Measurements from ENCODE around the gene LSS.
"Not testable (repeated sequence)": the region's sequence is repeated elsewhere in the genome, so short reads cannot be mapped to it uniquely, and the experiment has no call there.

LSS gene

DNA sequence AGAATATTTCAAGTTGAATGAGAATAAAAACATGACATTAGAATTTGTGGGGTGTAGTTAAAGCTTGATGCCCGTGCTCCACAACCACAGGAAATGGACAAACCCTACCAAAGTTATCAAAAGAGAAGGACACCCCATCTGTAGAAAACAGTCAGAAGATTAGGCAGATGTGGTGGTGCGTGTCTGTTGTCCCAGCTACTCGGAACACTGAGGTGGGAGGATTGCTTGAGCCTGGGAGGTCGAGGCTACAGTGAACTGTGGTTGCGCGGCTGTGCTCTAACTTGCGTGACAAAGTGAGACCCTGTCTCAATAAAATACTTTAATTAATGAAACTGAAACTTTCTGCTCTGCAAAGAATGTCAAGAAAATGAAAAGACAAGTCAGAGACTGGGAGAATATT is 42.9 kb downstream of the LSS start:
- DNase-seq (ENCODE audit: low read depth, low spot score), result no peak

DNA sequence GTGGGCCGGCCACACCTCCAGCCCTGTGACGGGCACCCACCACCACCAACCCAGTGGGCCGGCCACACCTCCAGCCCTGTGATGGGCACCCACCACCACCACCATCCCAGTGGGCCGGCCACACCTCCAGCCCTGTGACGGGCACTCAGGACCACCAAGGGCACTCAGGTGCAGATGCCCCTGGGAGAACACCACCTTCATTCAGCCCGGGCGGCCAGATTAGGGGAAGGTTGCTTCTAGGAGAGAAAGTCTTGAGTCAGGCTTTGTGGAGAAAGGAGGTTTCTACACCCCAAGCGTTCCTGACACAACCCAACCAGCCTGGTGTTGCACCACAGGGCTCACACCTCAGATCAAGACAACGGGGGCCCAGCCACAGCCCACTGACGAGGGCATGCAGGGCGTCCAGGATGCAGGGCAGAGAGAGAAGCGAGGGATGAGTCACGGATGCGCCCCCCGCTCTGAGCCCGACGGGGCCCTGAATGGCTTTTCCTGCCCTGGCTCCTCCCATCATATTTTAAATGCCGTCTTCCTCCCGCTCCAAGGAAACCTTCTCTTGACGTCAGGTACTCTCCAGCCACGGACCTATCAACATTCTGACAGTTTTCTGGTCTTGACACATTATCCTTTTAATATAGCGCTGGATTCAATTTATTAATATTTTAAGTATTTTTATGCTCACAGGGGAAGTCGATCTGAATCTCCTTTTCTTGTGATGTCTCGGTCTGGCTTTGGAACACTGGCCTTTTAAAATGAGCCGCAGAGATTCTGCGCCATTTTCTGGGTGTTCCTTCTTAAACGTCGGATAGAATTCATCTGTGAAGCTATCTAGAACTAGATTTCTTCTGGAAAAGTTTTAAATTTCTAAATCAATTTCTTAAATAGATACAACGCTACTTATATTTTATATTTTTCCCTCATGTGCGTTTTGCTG is 43.7 kb downstream of the LSS start:
- no peak for DNase-seq (ENCODE audit: low read depth, low spot score)

DNA sequence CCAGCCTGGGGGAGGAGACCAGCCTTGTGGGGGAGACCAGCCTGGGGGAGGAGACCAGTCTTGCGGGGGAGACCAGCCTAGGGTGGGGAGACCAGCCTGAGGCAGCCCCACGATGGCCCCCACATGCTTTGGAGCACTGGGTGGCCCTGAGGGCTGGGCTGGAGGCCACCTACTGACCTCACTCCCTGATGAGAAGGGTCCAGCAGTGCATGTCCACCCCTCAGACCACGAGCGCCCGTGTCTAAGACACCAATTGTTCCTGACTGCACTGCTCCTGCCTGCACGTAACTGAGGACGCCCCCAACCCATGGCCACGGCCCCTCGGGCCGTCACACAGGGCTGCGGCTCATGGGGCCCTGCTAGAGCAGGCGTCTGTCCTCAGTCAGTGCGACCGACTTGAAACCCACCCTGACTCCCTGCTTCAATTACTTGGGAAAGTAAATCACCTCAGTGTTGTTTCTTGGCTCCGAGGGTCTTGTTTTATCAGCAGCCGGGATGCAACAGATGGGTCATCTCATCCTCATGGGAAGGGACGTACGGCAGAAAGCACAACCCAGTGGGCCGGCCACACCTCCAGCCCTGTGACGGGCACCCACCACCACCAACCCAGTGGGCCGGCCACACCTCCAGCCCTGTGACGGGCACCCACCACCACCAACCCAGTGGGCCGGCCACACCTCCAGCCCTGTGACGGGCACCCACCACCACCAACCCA is 44.5 kb downstream of the LSS start, which contains the start of gene SPATC1L:
Gene SPATC1L, minus strand, starts transcription at position 550 of the 715 bp plus-strand sequence. CDS start 1,643 bp downstream, outside the sequence.
- DNase-seq (ENCODE audit: low read depth, low spot score), result no peak

DNA sequence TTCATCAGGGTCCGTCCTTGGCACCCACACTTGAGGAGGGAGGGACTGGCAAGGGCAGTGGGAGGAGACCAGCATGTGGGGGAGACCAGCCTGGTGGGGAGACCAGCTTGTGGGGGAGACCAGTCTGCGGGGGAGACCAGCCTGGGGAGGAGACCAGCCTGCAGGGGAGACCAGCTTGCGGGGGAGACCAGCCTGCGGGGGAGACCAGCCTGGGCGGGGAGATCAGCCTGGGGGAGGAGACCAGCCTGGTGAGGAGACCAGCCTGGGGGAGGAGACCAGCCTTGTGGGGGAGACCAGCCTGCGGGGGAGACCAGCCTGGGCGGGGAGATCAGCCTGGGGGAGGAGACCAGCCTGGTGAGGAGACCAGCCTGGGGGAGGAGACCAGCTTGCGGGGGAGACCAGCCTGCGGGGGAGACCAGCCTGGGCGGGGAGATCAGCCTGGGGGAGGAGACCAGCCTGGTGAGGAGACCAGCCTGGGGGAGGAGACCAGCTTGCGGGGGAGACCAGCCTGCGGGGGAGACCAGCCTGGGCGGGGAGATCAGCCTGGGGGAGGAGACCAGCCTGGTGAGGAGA is 45.2 kb downstream of the LSS start:
- not testable (repeated sequence) for DNase-seq (ENCODE audit: low read depth, low spot score)

DNA sequence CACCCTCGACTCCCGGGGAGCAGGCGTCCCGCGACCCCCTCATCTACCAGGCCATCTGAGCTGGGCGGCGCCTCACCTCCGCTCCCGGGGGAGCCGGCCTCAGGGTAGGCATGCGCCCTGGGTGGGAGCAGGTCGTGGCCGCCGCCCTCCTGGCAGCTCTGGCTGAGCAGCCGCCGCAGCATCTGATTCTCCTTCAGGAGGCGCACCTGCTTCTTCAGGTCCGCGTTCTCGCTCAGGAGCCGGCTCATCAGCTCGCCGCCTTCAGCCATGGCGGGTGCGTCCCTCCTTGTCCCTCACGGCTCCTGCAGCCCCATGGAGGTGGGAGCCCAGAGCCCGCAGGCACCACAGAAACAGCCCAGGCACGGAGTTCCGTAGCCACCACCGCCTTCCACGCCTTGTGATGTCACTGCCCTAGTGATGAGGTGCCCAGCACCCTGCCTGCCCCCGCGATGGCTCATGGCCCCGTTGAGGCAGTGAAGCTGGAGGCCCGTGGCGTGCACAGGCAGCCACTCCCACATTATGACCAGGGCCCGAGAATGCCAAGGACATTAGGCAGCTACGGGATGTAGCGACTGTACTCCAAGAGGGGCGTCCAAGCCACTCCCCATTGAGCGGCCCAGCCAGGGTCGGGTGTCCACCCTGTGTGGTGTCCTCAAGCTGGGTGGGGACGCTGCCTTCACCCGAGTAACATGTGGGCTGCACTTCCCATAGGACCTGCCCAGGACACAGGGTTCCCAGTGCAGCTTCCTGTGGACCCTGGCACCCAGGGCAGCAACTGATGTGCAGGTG is 45.8 kb downstream of the LSS start:
- DNase-seq (ENCODE audit: low read depth, low spot score), result no peak

DNA sequence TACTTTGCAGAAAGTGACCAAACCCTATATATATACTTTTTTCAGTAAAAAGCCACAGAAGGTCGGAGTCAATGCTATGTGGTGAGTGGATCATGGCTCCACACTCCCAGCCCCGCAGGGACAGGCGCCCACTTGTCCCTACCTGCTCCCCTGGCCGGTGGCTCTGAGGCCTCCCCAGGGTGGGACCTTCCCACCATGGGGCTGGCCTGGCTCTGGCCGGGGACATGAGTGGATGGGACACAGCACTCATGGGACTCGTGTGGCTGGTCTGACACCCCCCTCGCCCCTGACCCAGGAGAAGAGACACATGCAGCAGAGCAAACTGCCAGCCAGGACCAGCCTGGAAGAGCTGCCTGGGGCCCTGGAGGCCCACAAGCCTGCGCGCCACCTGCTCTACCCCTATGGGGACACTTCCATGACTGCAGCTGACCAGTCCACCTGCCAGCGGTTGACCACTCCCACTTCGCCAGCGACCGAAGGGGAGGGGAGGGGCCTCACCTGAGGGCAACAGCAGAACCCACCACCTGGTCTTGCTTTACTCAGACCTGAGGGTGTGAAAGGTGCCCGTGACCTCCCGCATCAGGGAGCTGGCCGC is 46.5 kb downstream of the LSS start:
- DNase-seq (ENCODE audit: low read depth, low spot score), result no peak

DNA sequence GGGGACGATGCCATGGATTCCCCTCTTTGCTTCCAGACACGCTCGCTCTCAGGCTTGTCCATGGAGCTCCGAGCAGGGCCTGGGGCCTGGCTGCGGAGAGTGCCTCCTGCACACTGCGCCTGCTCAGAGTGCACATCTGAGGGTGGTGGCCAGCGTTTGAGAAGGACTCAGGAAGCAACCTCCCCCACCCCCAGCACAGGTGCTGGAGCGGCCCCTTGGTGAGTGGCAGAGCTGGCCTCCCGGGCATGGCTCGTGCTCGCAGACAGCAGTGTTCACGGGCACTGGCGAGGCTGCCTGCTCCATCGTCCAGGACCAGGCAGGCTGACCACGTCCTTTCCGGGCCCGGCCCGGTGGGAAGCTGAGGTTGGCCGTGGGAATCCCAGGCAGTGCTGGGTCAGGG is 47.1 kb downstream of the LSS start:
- no peak for DNase-seq (ENCODE audit: low read depth, low spot score)

DNA sequence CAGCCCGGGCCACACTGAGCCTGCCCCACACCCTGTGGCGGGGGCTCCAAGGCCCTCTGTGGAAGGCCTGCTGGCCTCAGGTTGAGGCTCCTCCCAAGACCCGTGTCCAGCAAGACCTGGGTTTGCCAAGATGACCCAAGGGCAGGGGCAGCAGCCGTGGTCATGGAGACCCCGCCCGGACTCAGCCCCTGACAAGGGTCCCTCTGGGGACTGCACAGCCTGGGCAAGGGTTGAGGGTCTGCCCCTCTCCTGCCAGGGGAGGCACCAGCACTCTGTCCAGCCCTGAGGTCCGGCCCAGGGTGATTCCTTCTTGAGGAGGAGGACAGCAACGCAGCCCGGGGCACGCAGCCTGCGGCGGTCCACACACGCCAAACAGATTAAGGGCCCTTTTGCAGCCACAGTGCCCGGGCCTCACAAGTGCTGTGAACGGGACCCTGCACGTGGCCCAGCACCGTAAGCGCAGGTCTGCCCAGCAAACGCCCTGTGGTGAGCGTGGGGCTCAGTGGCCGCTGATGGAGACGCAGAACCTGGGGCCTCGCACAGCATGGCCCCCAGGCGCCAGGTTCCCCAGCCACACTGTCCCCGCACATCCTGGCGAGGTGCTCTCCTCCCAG is 47.7 kb downstream of the LSS start:
- DNase-seq (ENCODE audit: low read depth, low spot score), result no peak

DNA sequence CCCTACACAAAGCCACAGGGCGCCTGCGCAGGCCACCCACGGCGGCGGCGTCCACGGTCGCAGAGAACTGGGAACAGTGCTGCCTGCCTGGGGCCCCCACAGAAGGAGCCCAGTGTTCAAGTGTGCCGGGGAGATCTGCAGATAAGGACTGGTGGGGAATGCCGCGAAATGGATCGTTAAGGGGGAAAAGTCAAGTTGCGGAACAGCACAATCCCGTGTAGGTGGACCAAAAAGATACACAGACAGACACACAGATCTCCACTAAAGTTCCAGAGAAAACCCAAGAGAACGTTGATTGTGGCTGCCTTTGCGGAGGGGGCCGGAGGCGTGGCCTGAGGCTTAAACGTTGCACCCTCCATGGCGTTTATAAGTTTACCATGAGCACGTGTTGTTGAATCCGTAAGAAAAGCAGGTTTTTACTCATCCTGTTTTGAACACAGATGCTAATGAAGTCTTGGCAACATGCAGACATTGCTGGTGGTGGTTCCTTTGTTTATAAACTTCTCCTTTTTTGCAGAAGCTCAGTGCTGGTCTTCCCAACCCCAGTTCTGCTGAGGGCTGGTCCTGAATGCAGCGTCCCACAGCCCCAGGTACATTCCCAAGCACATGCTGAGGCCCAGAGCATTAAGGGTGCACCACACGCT is 48.4 kb downstream of the LSS start:
- DNase-seq (ENCODE audit: low read depth, low spot score), result no peak

DNA sequence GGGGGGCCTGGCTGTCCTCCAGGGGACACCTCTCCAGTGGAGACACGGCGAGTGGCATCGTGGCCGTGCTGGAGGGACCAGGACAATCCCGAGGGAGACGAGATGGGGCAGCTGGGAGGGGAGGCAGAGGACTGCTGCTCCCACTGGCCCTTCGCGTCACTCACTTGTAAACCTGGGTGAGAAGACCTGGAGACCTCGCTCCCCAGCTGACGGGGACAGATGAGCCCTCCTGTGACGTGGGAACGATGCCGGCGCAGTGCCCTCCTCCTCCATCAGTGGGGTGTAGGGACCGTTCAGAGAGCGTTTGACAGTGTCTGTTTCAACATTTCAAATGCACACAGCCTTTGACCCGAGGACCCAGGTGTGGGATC is 48.9 kb downstream of the LSS start:
- DNase-seq (ENCODE audit: low read depth, low spot score), result no peak

DNA sequence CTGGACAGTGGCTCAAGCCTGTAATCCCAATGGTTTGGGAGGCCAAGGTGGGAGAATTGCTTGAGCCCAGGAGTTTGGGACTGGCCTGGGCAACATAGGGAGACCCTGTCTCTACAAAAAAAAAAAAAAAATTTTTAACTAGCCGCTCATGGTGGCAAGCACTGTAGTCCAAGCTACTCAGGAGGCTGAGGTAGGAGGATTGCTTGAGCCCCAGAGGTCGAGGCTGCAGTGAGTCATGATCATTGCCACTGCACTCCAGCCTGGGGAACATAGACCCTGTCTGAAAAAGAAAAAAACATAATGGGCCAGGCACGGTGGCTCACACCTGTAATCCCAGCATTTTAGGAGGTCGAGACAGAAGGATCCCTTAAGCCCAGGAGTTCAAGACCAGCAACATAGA is 49.6 kb downstream of the LSS start:
- DNase-seq (ENCODE audit: low read depth, low spot score), result no peak

DNA sequence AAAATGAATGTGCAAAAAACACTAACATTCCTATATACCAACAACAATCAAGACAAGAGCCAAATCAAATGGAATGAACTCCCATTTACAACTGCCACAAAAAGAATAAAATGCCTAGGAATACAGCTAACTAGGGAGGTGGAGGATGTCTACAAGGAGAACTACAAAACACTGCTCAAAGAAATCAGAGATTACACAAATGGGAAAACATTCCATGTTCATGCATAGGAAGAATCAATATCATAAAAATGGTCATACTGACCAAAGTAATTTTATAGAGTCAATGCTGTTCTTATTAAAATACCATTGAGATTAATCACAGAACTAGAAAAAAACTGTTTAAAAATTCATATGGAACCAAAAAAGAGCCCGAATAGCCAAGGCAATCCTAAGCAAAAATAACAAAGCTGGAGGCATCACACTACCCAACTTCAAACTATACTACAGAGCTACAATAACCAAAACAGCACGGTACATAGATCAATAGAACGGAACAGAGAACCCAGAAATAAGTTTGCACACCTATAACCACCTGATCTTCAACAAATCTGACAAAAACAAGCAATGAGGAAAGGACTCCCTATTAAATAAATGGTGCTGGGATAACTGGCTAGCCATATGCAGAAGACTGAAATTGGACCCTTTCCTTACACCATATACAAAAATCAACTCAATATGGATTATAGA is 52.0 kb downstream of the LSS start:
- DNase-seq (ENCODE audit: low read depth, low spot score), result not testable (repeated sequence)

DNA sequence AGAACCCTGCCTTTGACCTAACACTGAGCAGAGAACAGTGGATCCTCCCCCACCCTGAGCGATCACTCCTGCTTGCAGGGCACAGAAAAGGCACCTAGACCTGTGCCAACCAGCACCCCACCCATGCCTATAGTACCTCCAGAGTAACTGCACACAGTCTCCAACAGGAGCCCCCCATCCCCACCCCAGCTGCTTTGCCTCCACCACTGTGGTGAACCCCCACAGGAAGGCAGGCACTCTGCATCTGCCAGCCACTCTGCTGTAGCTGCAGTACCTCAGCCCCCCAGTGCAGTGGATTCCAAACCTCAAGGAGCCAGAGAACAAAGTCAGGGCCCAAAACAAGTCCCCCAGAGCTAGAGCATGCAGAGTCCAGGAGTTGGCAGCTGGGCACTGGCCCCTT is 55.0 kb downstream of the LSS start:
- DNase-seq (ENCODE audit: low read depth, low spot score), result no peak

DNA sequence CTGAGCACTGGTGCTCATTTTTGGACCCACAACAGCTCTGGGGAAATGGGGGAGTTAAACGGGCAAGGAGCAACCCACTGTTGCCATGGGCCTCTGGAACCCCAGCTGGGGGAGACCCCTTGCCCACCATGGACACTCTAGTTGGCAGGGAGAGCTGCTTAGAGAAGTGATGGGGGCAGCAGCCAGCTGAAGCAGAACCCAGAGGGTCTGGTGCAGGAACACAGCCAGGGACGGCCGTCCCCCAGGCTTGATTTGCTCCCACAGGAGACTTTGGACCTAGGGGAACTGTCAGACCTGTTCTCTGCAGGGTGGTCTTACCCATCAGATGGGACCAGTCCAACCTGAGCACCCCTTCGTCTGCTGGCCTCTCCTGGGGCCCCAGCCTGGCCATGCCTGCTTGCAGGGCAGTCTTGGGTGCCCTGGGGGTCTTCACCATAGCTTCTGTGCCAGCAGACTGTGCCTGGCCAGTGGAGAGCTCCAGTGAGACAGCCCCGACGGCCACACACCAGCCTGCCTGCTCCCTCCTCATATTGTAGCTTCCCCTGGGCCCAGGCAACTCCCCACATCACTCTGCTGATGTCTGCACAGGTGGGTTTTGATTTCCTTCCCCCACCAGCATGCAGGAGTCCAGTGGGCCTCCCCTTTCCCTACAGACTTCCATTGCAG is 55.6 kb downstream of the LSS start:
- DNase-seq (ENCODE audit: low read depth, low spot score), result no peak

DNA sequence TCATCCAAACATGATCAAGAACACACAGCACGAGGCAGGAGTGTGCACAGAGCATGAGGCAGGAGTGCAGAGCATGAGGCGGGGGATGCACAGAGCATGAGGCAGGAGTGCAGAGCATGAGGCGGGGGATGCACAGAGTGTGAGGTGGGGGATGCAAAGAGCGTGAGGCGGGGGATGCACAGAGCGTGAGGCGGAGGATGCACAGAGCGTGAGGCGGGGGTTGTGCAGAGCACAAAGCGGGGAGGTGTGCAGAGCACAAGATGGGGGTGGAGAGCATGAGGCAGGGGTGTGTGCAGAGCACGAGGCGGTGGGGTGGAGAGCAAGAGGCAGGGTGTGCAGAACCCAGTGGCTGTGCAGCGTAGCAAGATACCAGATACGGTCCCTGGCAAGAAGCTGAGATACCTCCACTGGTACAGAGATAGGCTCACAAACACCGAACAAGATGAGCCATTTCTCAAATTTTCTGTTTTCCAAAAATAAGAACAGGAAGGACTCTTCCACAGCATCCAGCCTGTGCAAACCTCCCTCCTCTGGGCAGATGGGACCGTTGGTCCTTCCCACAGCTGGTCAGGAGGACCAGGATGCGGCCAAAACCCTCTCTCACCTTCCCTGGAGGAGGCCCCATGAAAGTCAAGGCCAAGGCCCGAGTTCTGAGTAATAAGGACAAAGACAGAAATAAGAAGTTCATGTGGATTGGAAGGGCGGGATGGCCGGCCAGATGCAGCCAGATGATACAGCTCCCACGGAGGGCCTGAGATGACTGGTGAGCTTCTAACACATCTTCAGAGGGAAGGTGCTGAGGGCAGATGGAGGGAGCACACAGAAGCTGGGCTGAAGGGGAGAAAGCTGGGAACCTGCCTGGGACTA is 56.3 kb downstream of the LSS start:
- no peak for DNase-seq (ENCODE audit: low read depth, low spot score)

DNA sequence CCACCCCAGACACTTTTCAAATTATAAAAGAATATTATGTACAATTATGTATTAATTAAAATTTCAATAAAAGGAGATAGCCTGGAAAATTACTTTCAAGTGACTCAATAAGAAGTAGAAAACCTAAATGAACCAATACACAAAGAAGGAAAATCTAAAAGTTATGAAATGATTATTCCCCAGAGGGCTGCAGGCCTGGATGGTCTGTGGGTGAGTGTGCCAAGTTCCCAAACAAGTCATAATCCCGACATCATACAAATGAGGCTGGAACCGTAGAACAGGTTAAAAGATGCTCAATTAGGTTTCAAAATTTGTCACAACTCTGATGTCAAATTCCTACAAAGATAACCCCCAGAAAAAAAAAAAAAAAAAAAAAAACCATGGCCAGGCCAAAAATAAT is 57.0 kb downstream of the LSS start:
- DNase-seq (ENCODE audit: low read depth, low spot score), result no peak

DNA sequence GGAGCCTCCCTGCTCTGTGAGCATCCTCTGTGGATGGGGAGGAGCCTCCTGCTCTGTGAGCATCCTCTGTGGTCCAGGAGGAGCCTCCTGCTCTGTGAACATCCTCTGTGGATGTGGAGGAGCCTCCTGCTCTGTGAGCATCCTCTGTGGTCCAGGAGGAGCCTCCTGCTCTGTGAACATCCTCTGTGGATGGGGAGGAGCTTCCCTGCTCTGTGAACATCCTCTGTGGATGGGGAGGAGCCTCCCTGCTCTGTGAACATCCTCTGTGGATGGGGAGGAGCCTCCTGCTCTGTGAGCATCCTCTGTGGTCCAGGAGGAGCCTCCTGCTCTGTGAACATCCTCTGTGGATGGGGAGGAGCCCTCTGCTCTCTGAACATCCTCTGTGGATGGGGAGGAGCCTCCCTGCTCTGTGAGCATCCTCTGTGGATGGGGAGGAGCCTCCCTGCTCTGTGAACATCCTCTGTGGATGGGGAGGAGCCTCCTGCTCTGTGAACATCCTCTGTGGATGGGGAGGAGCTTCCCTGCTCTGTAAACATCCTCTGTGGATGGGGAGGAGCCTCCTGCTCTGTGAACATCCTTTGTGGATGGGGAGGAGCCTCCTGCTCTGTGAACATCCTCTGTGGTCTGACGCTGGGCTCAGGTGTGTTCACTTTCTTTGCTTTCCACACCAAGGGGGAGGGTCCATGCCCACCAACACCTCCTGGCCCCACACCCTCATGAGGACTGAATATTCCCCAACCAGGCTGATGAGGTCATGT is 58.0 kb downstream of the LSS start:
- not testable (repeated sequence) for DNase-seq (ENCODE audit: low read depth, low spot score)

Data from activated naive CD8-positive, alpha-beta T cell treated with anti-CD3 and anti-CD28 coated beads, Interleukin-2, amount 50 U/mL, for 16 hours (primary cell).